Subcutaneous adipose tissue (tissue), 4 donors: Measurements from ENCODE around the gene ITPKB. TPM values are rescaled to one million over a fixed set of nuclear protein-coding genes. Genes with fewer than 3 reads are reported as not detected.

Source experiments
- total RNA-seq, 4 donors: library from RNA; depleted of rRNA; stranded (reverse); fragments of >200 nt; gene quantifications; one replicate each; pipeline ENCODE4 v1.1.0, GENCODE V29; 2016
- TF ChIP-seq, protein P1 (sequence below): fragments of 450-650 bp; IDR thresholded peaks from one replicate; pipeline ENCODE4 v1.5.1; 2016; ENCODE audit warnings: low read depth, mild to moderate bottlenecking, control low read depth, antibody characterized with exemption, moderate library complexity

Gene ITPKB
- total RNA-seq, 4 donors from 2014 or later: 16.6 to 72.5 (median 28.1) TPM

DNA sequence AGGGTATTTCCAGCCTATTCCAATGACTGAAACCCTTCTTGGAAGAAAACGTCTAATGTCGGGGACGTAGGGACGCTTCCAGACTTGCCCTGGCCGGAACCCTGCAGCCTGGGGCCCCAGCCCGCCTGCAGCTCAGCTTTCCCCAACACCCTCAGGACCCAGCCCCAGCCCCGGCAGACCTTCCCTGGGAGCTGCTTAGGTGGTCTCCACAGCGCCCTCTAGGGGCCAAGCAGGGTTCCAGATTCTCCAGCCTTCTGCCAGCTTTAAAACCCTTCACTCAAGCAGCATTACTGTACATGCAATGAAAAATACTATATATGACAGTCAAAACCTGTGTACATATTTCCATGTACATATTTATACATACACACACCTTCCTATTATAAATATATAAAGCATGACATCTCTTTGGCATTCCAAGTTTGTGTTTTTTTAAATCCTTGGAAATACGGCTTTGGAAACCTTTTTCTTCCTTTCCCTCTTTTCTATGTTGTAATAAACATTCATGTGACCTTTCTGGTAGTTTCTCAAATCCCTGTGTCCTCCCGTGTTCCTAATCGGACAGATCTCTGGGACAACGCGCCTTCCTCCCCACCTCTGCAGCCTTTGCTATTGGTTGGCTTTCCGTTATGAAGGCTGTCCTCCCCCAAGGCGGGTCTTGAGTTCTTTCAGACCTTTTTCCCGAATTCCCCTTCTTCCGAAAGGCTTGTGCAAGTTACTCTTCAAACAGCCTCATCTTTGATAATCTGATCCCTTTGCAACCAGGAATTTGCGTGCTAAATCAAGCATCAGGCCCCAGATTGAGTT, 130.2 kb downstream of the ITPKB start:
- TF ChIP-seq, protein P1, sequence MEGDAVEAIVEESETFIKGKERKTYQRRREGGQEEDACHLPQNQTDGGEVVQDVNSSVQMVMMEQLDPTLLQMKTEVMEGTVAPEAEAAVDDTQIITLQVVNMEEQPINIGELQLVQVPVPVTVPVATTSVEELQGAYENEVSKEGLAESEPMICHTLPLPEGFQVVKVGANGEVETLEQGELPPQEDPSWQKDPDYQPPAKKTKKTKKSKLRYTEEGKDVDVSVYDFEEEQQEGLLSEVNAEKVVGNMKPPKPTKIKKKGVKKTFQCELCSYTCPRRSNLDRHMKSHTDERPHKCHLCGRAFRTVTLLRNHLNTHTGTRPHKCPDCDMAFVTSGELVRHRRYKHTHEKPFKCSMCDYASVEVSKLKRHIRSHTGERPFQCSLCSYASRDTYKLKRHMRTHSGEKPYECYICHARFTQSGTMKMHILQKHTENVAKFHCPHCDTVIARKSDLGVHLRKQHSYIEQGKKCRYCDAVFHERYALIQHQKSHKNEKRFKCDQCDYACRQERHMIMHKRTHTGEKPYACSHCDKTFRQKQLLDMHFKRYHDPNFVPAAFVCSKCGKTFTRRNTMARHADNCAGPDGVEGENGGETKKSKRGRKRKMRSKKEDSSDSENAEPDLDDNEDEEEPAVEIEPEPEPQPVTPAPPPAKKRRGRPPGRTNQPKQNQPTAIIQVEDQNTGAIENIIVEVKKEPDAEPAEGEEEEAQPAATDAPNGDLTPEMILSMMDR: no peak

DNA sequence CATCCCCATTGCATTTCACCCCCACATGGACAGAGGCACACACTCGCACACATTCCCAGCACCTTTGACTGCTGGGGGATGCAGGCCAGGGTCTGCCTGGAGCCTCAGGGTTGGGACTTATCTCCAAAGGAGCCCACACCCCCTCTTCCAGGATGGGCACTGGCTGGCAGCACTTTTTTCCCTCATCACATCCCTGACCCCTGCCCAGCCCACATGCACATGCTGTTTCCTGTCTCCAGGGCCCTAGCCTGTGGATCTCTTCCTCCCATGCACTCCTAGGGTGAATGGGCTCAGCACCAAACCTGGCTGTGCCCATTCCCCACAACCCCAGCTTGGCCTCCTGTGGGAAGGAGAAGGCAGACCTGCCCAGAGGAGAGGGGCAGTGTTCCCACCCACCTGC, 131.3 kb downstream of the ITPKB start:
- TF ChIP-seq, protein P1: no peak

DNA sequence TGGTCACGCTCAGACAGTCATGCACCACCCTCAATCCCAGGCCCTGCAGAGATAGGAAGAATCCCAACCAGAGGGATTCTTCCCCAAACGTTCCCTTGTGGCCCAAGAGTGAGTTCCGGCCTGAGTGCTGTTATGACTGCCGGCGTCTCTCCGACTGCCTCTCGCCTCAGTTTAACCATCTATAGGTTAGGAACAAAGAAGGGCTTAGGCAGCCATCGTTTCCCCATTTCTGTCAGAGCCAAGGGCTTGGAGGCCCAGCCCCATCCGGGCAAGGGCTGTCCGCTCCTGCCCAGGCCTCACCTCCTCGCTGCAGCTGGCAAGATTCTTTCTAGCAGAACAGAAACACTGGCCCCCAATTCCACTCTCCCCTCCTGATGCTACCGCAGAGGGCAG, 131.8 kb downstream of the ITPKB start:
- TF ChIP-seq, protein P1: no peak

DNA sequence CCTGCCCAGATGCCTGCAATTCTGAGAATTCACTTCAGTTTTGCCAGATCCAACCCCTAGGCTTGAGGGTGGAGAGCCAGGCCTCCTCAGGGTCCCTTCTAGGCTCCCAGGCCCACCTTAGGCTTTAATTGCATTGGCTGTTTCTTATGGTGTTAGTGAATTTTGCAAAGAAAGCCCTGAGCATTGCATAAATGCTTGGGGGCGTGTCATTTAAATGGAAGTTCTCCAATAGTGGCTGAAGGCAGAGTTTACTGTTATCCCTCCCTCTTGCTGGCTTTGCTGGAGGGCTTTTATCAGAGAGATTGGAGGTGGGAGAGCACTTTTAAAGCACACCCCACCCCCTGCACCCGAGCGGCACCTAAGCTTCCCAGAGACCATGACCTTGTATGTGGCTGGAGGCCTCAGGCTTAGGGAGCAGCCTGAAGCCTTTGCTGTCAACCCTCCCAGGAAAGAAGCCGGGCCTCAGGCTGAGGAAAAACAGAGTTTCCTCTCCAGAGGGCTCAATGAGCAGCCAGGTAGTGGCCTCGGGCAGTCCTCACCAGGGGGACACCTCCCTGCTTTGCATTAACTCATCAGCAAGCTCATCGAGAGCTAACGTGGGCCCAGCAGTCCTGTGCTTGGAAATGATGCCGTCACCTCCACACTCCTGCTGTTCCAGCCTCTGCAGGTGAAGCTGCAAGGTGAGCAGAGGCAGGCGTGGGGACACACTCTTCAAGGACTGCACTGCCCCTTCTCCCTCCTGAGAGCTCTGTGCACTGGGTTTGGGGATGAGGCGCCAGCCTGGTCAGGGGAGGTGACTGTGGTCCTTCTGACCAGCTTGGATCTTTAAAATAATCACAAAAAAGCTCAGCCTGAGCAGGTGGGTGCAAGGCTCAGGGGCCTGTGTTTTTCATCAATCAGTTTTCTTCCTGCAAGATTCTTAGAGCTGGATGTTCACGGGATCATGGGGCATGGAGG, 132.5 kb downstream of the ITPKB start:
- TF ChIP-seq, protein P1: no peak

DNA sequence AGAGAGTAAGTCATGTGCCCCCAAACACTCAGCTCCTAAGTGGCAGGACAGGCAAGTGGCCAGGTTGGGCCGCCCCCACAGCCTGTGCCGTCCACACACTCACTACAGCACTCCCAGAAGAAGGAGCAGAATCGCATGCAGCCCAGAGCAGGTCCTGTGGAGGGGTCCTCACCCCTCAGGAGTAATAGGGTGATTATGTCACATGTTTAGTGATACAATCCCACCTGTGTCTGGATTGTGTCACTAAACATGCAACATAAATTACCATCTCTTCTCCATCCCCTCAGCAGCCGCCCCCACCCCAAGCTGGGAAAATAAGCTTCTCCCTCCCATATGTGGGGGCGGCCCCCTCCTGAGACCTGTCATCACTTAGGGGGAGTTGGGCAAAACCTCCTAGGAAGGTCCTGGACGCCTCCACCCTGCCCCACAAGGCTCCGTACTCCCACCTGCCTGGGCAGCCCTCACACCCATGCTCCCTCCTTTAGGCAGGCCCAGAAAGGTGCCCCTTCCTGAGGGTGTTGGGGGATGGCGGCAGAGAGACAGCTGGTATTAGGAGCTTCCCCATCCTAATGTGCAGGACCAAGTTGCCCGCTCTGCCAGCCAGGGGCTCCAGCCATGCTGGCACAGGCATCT, 133.6 kb downstream of the ITPKB start:
- TF ChIP-seq, protein P1: no peak

DNA sequence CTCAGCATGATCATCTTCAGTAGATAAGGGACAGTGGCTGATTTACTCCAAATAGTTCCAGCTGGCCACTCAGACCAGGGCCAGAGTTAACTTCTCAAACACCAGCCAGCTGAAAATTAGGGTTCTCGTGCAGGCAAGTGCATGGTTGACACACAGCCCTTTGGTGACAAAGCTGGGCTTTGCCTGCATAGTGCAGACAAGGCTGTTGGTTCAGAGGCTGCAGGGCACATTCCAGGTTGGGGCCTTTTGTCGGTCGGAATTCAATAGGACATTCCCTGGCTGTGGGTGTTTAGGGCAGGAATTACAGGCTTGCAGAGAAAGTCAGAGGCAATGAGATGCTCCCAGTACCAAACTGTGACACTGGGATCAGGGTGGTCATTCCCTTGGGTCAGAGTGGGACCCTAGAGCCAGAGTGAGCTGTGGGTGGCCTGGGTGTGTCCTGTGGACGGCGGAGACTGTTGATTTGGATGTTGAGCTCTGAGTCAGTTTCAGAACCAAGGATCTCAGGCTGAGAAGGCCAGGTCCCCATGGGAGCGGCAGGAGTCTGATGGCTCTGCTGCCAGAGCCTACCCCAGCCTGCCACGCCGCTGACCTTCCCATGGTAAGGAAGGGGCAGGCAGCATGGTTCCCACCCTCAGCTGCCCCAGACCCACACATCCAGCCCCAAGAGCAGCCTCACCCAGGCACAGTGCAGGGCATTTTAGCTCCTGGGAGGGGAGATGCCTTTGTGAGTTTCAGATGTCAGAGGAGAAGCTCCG, 134.3 kb downstream of the ITPKB start:
- TF ChIP-seq, protein P1: no peak
